SK-N-SH treated with all-trans-retinoic acid at 6 μM for 48 hours (cell line): ENCODE results near the gene SBNO1.
A peak's percentile ranks its signal among the peaks of the same experiment; 100 is the strongest.

Experiments used
- ATAC-seq: fragments of 200-7000 bp; cut with Tn5 transposase; 3 replicates; pipeline ENCODE4 v1.9.1; 2020; ENCODE audit warnings: mild to moderate bottlenecking, moderate library complexity
- ARNTL ChIP-seq: fragments of 450-650 bp; formaldehyde crosslinking; IDR thresholded peaks from 2 replicates; pipeline ENCODE4 v1.5.0; 2020; ENCODE audit warnings: low read depth, mild to moderate bottlenecking, moderate library complexity, borderline replicate concordance
- CSDC2 ChIP-seq: fragments of 250-450 bp; sonication (Bioruptor Pico); IDR thresholded peaks from 2 replicates; pipeline ENCODE4 v1.5.0; 2020; ENCODE audit warnings: mild to moderate bottlenecking, moderate library complexity
- ESRRG ChIP-seq: fragments of 250-450 bp; sonication (Bioruptor Pico); IDR thresholded peaks from 2 replicates; pipeline ENCODE4 v1.6.1; 2021; ENCODE audit warnings: mild to moderate bottlenecking
- GLIS3 ChIP-seq: fragments of 250-450 bp; sonication (Bioruptor Pico); IDR thresholded peaks from 2 replicates; pipeline ENCODE4 v1.5.0; 2020; ENCODE audit warnings: mild to moderate bottlenecking, moderate library complexity
- ISL1 ChIP-seq: fragments of 250-450 bp; sonication (Bioruptor Pico); IDR thresholded peaks from 2 replicates; pipeline ENCODE4 v2.1.2; 2022; ENCODE audit warnings: mild to moderate bottlenecking, moderate library complexity
- SNAI2 ChIP-seq: fragments of 250-450 bp; sonication (Bioruptor Pico); IDR thresholded peaks from 2 replicates; pipeline ENCODE4 v1.5.0; 2020; ENCODE audit warnings: mild to moderate bottlenecking, moderate library complexity
- TCF4 ChIP-seq: fragments of 250-450 bp; sonication (Bioruptor Pico); IDR thresholded peaks from 2 replicates; pipeline ENCODE4 v1.8.0; 2021; ENCODE audit warnings: mild to moderate bottlenecking, moderate library complexity, borderline replicate concordance
- TOX ChIP-seq: fragments of 250-450 bp; sonication (Bioruptor Pico); IDR thresholded peaks from 2 replicates; pipeline ENCODE4 v1.8.0; 2021; ENCODE audit warnings: mild to moderate bottlenecking, moderate library complexity, borderline replicate concordance
- ZC3H10 ChIP-seq: fragments of 250-450 bp; sonication (Bioruptor Pico); IDR thresholded peaks from 2 replicates; pipeline ENCODE4 v1.5.1; 2021; ENCODE audit warnings: mild to moderate bottlenecking, moderate library complexity
- ZFP3 ChIP-seq: fragments of 250-450 bp; sonication (Bioruptor Pico); IDR thresholded peaks from 2 replicates; pipeline ENCODE4 v1.5.0; 2020; ENCODE audit warnings: mild to moderate bottlenecking, moderate library complexity
- ZFP30 ChIP-seq: fragments of 450-650 bp; formaldehyde crosslinking; IDR thresholded peaks from 2 replicates; pipeline ENCODE4 v1.5.0; 2022; ENCODE audit warnings: mild to moderate bottlenecking, moderate library complexity
- ZNF565 ChIP-seq: fragments of 450-650 bp; formaldehyde crosslinking; conservative IDR thresholded peaks from 2 replicates; pipeline ENCODE4 v1.5.0; 2020; ENCODE audit warnings: low read depth, mild to moderate bottlenecking, moderate library complexity
- ZNF70 ChIP-seq: fragments of 450-650 bp; formaldehyde crosslinking; IDR thresholded peaks from 2 replicates; pipeline ENCODE4 v1.5.0; 2020; ENCODE audit warnings: mild to moderate bottlenecking, moderate library complexity
- TF ChIP-seq, protein P1 (sequence below): fragments of 250-450 bp; sonication (Bioruptor Pico); IDR thresholded peaks from 2 replicates; pipeline ENCODE4 v1.5.0; 2020; ENCODE audit warnings: mild to moderate bottlenecking, moderate library complexity
- TF ChIP-seq, protein P2 (sequence below): fragments of 250-450 bp; sonication (Bioruptor Pico); IDR thresholded peaks from 2 replicates; pipeline ENCODE4 v1.8.0; 2020; ENCODE audit warnings: mild to moderate bottlenecking, moderate library complexity, borderline replicate concordance
- TF ChIP-seq, protein P3 (sequence below): fragments of 250-450 bp; sonication (Bioruptor Pico); IDR thresholded peaks from 2 replicates; pipeline ENCODE4 v1.8.0; 2021; ENCODE audit warnings: low read depth, mild to moderate bottlenecking, moderate library complexity, borderline replicate concordance
- TF ChIP-seq, protein P4 (sequence below): fragments of 250-450 bp; sonication (Bioruptor Pico); IDR thresholded peaks from 2 replicates; pipeline ENCODE4 v1.5.1; 2020; ENCODE audit warnings: low read depth, mild to moderate bottlenecking, moderate library complexity

Gene SBNO1

DNA sequence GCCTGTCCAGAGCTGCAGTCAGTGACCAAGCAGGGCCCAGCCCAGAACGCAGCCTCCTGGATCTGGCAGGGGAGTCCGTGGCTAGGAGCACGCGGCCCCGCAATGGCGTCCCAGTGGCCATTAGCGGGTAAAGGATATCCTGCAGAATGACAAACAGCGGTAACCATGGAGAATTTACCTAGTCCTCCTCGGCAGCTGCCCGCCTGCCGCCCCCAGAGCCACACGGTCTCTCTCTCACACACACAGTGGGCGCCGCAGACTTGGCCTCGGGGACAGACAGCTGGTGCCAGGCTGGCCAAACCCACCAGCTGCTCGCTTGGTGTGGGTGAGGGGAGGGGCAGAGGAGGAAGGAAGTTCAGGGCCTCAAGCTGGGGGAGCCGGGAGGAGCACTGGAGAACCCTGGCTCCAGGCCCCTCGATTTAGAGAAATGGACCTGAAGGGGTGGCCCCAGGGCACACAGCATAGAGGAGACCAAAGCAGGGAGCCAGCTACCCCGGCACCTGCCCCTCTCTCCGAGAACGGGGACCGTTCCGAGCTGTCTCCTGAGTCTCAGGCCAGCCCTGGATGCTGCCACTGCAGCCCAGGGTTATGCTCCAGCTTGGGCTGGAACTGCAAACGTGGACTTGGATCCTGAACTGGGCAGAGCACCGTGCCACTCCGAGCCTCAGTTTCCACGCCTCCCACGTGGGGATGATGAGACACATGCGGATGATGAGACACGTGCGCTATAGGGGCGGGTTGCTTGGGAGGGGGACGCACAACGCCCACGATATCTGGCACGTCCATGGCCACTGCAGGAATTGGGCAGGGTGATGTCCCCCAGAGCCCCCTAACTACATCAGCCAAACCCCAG, 96.4 kb downstream of the SBNO1 start:
- TF ChIP-seq ZFP3 (CRISPR knock-in tag) (no peak), TCF4 (CRISPR knock-in tag) (peak; percentile 46; the same call in 1 of the 2 replicates), ZNF70 (CRISPR knock-in tag) (peak; percentile 18; the same call in 1 of the 2 replicates)
- TF ChIP-seq, protein P1, sequence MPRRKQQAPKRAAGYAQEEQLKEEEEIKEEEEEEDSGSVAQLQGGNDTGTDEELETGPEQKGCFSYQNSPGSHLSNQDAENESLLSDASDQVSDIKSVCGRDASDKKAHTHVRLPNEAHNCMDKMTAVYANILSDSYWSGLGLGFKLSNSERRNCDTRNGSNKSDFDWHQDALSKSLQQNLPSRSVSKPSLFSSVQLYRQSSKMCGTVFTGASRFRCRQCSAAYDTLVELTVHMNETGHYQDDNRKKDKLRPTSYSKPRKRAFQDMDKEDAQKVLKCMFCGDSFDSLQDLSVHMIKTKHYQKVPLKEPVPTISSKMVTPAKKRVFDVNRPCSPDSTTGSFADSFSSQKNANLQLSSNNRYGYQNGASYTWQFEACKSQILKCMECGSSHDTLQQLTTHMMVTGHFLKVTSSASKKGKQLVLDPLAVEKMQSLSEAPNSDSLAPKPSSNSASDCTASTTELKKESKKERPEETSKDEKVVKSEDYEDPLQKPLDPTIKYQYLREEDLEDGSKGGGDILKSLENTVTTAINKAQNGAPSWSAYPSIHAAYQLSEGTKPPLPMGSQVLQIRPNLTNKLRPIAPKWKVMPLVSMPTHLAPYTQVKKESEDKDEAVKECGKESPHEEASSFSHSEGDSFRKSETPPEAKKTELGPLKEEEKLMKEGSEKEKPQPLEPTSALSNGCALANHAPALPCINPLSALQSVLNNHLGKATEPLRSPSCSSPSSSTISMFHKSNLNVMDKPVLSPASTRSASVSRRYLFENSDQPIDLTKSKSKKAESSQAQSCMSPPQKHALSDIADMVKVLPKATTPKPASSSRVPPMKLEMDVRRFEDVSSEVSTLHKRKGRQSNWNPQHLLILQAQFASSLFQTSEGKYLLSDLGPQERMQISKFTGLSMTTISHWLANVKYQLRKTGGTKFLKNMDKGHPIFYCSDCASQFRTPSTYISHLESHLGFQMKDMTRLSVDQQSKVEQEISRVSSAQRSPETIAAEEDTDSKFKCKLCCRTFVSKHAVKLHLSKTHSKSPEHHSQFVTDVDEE (CRISPR knock-in tag), result peak; percentile 46
- TF ChIP-seq, all 23 proteins: peak for 3

DNA sequence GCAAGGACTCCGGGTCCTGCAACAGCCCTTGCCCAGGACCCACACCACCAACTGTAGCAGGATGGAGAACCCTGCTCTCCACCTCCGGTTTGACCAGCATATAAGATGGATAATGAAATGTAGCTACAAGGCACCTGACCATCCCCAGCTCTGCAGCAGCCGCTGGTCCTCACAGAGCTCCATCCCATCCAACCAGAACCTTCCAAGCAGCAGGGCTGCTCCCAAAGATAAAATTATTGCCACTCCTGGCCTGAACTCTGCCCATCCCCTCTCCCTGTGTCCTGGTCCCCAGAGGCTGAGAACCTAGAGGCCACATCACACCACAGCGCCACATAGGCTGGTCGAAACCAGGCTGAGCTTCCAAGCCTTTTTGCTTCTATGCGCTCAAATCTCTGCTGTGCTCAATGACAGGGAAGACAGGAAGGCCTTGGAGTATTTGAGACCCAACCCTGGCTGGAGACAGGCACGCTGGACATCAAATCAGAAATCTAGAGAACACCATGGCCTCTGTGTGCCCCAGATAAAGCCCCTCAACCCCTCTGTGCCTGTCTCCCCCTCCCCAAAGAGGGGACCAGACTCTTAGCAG, 97.2 kb downstream of the SBNO1 start:
- no peak for ATAC-seq
- no peak for TF ChIP-seq TCF4 (CRISPR knock-in tag)
- no peak for TF ChIP-seq ZC3H10 (CRISPR knock-in tag)
- no peak for TF ChIP-seq GLIS3 (CRISPR knock-in tag)
- no peak for TF ChIP-seq ISL1 (CRISPR knock-in tag)
- no peak for TF ChIP-seq ZNF70 (CRISPR knock-in tag)
- TF ChIP-seq TOX (CRISPR knock-in tag), result no peak
- no peak for TF ChIP-seq SNAI2 (CRISPR knock-in tag)
- TF ChIP-seq ARNTL, result no peak

More for the DNA sequence above, 96.4 kb downstream of the SBNO1 start:
- ATAC-seq, result peak; percentile 1; the same call in 1 of the 3 replicates

DNA sequence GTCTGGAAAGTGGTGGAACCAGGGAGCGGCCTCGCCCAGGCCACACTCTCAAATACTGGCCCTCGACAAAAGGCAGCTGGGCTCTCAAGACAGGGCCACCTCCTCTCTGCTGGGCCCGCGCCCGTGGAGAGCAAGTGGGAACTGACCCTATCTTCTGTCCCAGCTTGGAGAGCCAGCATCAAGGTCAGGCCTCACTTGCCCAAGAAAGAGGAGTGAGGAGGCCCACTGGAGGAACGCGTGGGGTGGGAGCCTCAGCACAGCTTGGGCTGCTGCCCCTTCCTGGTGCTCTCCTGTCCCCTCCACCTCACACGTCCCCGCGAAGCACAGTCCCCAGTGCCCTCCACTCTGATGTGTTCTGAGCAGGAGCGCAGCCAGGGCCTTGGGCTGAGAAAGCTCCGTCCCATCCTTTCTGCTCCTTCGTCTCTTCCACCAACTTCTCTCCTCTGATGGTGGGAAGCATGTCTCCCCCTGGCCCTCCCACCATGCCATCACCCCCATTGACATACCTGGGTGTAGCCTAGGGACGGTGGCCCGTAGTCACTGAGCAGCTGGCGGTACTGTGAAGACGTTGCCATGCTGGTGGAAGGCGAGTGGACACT, 97.9 kb downstream of the SBNO1 start:
- TF ChIP-seq, protein P2, sequence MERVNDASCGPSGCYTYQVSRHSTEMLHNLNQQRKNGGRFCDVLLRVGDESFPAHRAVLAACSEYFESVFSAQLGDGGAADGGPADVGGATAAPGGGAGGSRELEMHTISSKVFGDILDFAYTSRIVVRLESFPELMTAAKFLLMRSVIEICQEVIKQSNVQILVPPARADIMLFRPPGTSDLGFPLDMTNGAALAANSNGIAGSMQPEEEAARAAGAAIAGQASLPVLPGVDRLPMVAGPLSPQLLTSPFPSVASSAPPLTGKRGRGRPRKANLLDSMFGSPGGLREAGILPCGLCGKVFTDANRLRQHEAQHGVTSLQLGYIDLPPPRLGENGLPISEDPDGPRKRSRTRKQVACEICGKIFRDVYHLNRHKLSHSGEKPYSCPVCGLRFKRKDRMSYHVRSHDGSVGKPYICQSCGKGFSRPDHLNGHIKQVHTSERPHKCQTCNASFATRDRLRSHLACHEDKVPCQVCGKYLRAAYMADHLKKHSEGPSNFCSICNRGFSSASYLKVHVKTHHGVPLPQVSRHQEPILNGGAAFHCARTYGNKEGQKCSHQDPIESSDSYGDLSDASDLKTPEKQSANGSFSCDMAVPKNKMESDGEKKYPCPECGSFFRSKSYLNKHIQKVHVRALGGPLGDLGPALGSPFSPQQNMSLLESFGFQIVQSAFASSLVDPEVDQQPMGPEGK (CRISPR knock-in tag), result no peak
- TF ChIP-seq ARNTL (no peak), SNAI2 (CRISPR knock-in tag) (no peak), CSDC2 (CRISPR knock-in tag) (no peak), ZFP30 (CRISPR knock-in tag) (no peak), TCF4 (CRISPR knock-in tag) (no peak)
- TF ChIP-seq, protein P3, sequence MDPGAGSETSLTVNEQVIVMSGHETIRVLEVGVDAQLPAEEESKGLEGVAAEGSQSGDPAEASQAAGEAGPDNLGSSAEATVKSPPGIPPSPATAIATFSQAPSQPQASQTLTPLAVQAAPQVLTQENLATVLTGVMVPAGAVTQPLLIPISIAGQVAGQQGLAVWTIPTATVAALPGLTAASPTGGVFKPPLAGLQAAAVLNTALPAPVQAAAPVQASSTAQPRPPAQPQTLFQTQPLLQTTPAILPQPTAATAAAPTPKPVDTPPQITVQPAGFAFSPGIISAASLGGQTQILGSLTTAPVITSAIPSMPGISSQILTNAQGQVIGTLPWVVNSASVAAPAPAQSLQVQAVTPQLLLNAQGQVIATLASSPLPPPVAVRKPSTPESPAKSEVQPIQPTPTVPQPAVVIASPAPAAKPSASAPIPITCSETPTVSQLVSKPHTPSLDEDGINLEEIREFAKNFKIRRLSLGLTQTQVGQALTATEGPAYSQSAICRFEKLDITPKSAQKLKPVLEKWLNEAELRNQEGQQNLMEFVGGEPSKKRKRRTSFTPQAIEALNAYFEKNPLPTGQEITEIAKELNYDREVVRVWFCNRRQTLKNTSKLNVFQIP (CRISPR knock-in tag), result no peak
- no peak for ATAC-seq

DNA sequence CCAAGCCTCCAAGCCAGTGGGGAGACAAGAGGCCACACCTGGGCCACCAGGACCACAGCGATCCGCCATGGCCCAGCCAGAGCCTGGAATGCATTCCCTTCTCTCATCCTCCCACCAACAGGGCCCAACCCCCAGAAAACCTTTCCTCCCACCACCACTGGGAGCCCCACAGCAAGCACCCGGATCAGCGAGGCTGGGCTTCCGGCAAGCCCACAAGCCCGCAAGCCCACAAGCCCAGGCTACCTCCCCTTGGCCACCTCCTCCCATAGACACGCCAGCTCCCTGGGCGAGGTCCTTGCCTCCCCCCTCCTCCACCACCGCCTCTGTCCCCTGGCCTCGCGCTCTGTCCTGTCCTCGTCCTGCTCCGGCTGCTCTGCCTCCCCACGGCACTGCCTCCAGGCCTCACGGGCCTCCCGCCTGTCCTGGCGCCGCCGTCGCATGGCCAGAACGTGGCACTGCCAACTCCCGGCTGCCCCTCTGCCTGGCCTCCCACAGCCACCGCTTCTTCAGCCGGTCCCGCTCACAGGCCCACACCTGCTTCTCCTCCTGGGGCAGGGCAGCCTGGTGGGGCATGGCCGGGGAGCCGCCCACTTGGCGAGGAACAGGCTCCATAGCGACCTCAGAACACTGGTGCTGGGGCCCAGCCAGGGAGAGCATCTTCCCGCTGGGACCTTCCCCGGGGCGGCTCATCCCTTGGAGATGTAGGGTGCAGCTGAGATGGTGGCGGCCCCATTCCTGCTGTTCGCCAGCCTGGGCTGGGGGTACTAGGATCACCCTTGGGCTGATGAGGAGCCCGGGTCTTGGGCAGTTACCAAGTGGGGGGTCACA, 98.6 kb downstream of the SBNO1 start:
- ATAC-seq, result no peak
- TF ChIP-seq, protein P1 (CRISPR knock-in tag), result no peak
- TF ChIP-seq ZFP30 (CRISPR knock-in tag) (no peak), GLIS3 (CRISPR knock-in tag) (no peak), TOX (CRISPR knock-in tag) (no peak), ZNF565 (CRISPR knock-in tag) (no peak), ZC3H10 (CRISPR knock-in tag) (no peak), ZFP3 (CRISPR knock-in tag) (no peak), ESRRG (no peak), ISL1 (CRISPR knock-in tag) (no peak)
- TF ChIP-seq, protein P4, sequence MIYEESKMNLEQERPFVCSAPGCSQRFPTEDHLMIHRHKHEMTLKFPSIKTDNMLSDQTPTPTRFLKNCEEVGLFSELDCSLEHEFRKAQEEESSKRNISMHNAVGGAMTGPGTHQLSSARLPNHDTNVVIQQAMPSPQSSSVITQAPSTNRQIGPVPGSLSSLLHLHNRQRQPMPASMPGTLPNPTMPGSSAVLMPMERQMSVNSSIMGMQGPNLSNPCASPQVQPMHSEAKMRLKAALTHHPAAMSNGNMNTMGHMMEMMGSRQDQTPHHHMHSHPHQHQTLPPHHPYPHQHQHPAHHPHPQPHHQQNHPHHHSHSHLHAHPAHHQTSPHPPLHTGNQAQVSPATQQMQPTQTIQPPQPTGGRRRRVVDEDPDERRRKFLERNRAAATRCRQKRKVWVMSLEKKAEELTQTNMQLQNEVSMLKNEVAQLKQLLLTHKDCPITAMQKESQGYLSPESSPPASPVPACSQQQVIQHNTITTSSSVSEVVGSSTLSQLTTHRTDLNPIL (CRISPR knock-in tag), result no peak
- TF ChIP-seq, all 23 proteins: peak for 0
